Sigmoid colon (tissue), 4 donors: ENCODE data around the gene HIBCH.
"Not testable (repeated sequence)": the region's sequence is repeated elsewhere in the genome, so short reads cannot be mapped to it uniquely, and the experiment has no call there.

Source experiments
- CTCF ChIP-seq, 4 experiments: fragments of 450-650 bp in 3 of 4; fragments of 200-600 bp in 1 of 4; IDR thresholded peaks; one replicate each; pipeline ENCODE4 v1.5.1; 2016 to 2019; ENCODE audit warnings: antibody characterized with exemption in 4 of 4, mild to moderate bottlenecking in 3 of 4, moderate library complexity in 2 of 4
- EP300 ChIP-seq, 4 donors: sonication (generic); formaldehyde crosslinking; IDR thresholded peaks; one replicate each; pipeline ENCODE4 v1.6.1; 2017; ENCODE audit warnings: antibody characterized with exemption in 4 of 4
- POLR2A ChIP-seq, 2 donors: fragments of 450-650 bp; IDR thresholded peaks; one replicate each; pipeline ENCODE4 v1.6.1; 2016; ENCODE audit warnings: antibody characterized with exemption in 2 of 2, mild to moderate bottlenecking in 2 of 2, moderate library complexity in 2 of 2
- POLR2AphosphoS5 ChIP-seq, 4 donors: sonication (generic); formaldehyde crosslinking; IDR thresholded peaks; one replicate each; pipeline ENCODE4 v1.6.1; 2017; ENCODE audit warnings: antibody characterized with exemption in 4 of 4

GRCh38 chr2:190223989-190224388 is 95.6 kb downstream of the HIBCH start:
- TF ChIP-seq CTCF, POLR2A, POLR2AphosphoS5, EP300 (IDR thresholded peaks at IDR 0.05): not testable (repeated sequence)
